Fibroblast of villous mesenchyme (primary cell): Measurements from ENCODE around the gene ABHD6. TPM values are rescaled to one million over a fixed set of nuclear protein-coding genes. Genes with fewer than 3 reads are reported as not detected.
"Not testable (repeated sequence)": the region's sequence is repeated elsewhere in the genome, so short reads cannot be mapped to it uniquely, and the experiment has no call there.

ENCODE experiments used
- DNase-seq: peaks from one replicate; pipeline ENCODE4 v3.0.0-alpha.2; 2010; ENCODE audit warnings: low read depth
- H3K4me3 ChIP-seq: 2 replicates; pipeline ENCODE4 v1.5.1; 2011; ENCODE audit warnings: low read depth, mild to moderate bottlenecking, low read length
- CTCF ChIP-seq: IDR thresholded peaks from 2 replicates; pipeline ENCODE4 v1.5.1; 2012; ENCODE audit warnings: low read depth, mild to moderate bottlenecking, low read length; ENCODE audit not compliant: insufficient read depth
- total RNA-seq: library from RNA; depleted of rRNA; stranded (reverse); fragments of >200 nt; gene quantifications from 2 replicates; pipeline ENCODE4 v1.2.3, GENCODE V29; 2012

The ABHD6 gene
- total RNA-seq, 1 donor = 9.9 TPM

- peak overlapping the region; percentile 89 for H3K4me3 ChIP-seq
- TF ChIP-seq CTCF = no peak
- DNase-seq = no peak
Observed at GRCh38 chr3:58236527-58237237, 910 bp upstream of the ABHD6 start.

DNA sequence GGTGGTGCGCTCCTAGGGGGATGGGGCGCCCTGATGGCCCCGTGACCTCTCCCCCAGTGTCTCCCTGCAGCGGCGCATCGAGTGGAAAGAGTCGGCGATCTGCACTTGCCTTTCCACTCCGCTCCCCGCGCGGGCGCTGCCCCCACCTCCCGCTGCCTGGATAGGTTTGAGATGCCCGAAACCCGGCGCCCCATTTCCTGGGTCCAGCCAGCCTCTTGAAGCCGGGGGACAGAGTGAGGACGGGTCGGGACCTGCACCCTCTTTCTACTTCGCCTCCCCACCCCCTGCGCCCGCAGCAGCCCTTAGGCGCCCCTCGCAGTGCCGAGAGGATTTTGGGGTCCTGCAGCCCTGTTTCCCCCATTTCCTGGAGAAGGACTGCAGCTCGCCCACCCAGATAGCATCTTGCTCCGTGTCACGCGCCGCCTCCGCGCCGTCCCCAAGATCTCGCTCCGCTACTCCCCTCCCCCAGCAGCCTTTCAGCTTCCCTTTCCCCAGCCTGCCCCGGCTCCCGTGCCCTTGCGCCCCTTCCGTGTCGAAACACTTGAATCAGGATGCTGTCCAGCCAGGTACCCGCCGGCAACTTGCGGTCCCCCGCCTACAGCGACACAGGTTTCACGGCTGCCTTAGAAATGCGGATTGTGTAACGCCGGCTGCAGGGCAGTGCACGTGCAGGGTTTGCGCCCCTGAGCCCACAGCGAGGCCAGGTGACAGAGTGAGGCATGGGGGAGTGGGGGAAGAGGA lies 519 bp downstream of the ABHD6 start:
- DNase-seq = peak; percentile 18
- no peak for TF ChIP-seq CTCF
- peak overlapping the region; percentile 89 for H3K4me3 ChIP-seq

GRCh38 chr3:58238830-58239229 lies 1.2 kb downstream of the ABHD6 start:
- TF ChIP-seq CTCF = no peak
- peak overlapping the region; percentile 89 for H3K4me3 ChIP-seq
- no peak for DNase-seq

DNA sequence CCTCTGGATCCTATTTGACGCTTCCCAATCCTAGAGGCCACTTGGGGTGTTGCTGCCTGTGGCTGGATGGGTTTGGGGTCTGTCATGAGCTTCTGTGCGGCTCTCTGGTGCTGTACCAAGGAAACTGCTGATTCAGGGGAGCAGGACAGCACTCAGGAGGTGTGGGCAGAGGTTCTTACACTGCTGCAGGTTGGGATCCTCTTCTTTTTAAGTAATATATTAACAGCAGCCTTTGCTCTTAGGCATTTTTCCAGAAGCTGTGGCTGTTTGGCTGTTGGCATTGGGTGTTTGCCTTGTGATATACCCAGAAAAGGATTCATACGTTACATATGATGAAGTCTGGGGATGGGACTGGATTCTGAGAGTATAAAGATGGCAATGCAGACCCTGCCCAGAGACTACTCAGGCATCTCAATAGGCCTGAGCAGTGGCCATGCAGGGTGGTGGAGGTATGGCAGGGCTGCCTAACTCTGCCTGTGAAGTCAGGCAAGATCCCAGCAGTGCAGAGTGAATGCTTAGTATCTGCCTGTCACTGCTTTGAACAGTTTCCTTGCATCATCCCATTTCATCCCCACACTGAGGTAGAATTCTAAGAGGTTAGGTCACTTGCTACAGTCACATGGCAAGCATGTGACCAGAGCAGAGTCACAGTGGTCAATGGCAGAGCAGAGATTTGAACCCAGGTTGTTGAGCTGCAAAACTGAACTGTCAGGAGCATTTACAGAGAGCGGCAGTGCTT lies 3.9 kb downstream of the ABHD6 start:
- no peak for DNase-seq
- no peak overlapping the region for H3K4me3 ChIP-seq

DNA sequence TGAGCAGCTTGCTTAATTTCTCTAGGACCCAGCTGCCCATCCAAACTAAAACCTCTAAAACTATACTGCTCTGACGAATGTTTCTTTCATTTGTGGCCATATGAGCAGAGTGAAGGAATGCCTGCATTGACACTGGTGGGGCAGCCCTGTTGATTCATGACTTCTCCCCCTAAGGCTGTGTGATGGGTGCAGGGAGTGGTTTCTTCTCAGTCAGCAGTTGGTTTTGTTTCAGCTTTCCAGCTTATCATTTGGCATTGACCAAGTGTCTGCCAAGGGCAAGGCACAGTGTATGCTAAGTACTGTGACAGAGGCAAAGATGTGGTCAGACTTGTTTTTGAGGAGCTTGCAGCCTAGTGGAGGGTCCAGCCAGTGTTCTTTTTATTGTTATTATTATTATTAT lies 4.7 kb downstream of the ABHD6 start:
- TF ChIP-seq CTCF = no peak
- H3K4me3 ChIP-seq = no peak overlapping the region
- DNase-seq = no peak

More for the DNA sequence above, 3.9 kb downstream of the ABHD6 start:
- no peak for TF ChIP-seq CTCF

DNA sequence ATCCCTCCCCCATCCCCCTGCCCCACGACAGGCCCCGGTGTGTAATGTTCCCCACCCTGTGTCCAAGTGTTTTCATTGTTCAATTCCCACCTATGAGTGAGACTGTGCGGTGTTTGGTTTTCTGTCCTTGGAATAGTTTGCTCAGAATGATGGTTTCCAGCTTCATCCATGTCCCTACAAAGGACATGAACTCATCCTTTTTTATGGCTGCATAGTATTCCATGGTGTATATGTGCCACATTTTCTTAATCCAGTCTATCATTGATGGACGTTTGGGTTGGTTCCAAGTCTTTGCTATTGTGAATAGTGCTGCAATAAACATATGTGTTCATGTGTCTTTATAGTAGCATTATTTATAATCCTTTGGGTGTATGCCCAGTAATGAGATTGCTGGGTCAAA lies 5.3 kb downstream of the ABHD6 start:
- not testable (repeated sequence) for DNase-seq, H3K4me3 ChIP-seq

DNA sequence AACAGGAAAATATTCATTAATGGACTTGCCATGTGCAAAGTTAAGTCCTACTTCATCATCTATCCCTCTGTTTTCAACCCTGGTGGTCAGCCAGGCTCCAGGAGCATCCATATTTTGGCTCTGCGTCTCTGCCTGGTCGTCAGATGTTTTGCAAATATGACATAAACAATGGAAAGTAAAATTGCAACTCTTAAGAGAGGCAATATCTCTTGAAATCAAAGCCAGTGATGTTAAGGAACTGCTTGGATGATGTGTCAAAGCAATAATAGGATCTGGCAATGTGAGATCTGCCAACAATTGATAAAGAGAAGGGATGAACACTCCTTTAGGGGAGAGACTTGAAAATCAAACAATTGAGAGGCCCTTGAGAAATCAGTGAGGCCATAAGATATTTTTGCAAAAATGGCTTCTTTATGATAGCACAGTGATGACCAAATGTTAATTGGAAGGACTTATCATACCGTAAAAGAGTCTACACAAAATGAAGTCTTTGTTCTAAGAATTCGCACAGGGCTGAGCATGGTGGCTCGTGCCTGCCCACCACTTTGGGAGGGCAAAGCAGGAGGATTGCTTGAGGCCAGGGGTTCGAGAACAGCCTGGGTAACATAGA lies 6.5 kb downstream of the ABHD6 start:
- no peak for DNase-seq
- no peak for TF ChIP-seq CTCF
- H3K4me3 ChIP-seq = no peak overlapping the region
